SK-N-MC (cell line): ENCODE data around the gene KDM1A.

Experiments used
- EZH2 ChIP-seq: fragments of 200-600 bp; sonication (generic); IDR thresholded peaks from one replicate; pipeline ENCODE4 v1.6.1; 2017; ENCODE audit warnings: antibody characterized with exemption
- FOXP2 ChIP-seq: optimal IDR thresholded peaks from 2 replicates; pipeline ENCODE3; 2011; ENCODE audit warnings: mild to moderate bottlenecking, moderate library complexity; ENCODE audit not compliant: insufficient read depth; ENCODE audit errors: extremely low read length, control extremely low read depth
- POLR2AphosphoS5 ChIP-seq: IDR thresholded peaks from 2 replicates; pipeline ENCODE4 v1.6.1; 2012; ENCODE audit warnings: mild to moderate bottlenecking, low read depth, low read length, borderline replicate concordance

DNA sequence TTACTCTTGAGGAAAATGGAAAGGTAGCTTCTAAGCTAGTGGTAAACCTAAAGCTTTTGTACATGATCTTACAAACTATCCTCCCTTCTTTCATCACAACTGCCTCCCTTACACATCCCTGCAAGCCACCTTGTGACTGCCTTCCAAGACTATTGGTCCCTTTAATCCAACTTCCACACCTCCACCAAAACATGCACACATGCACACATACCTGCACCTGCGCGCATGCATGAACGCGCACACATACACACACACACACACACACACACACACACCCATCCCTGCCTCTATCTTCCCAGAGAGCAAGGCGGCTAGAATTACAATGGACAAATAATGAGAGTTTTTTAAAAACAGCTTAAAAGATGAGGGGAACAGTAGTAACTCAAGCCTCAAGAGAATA, 91.1 kb downstream of the KDM1A start:
- TF ChIP-seq POLR2AphosphoS5 (no peak), EZH2 (no peak), FOXP2 (no peak)
